Measurements from ENCODE around the gene MESD. TPM values are rescaled to one million over a fixed set of nuclear protein-coding genes. Genes with fewer than 3 reads are reported as not detected.
A peak's percentile ranks its signal among the peaks of the same experiment; 100 is the strongest.

Gene MESD
- total and polyA plus RNA-seq, 2 of the 4 experiments (the other 2 are of a cell fraction) = 10.0 to 14.0 TPM

- no peak overlapping the region for H2BK20ac ChIP-seq (ENCODE audit: low read depth, low read length)
- H3K23ac ChIP-seq (ENCODE audit: low read depth, low read length) = no peak overlapping the region
- no peak overlapping the region for H2AFZ ChIP-seq (replicated peaks; ENCODE audit: low read length, poor library complexity)
- H3K79me1 ChIP-seq (ENCODE audit: low read depth in 1 of 2, low read length in 2 of 2) = peaks cover 10 to 13% of the 10 kb centered on the region in 2 experiments
- H4K91ac ChIP-seq (ENCODE audit: insufficient read depth, low read depth, low read length) = no peak overlapping the region
- no peaks in the 10 kb centered on the region for H3K36me3 ChIP-seq (ENCODE audit: control insufficient read depth, insufficient read depth, low read length)
- H3K27ac ChIP-seq (ENCODE audit: insufficient read depth, low read length) = no peak overlapping the region
- H4K5ac ChIP-seq (ENCODE audit: low read depth, low read length) = no peak overlapping the region
- H2AK9ac ChIP-seq (replicated peaks; ENCODE audit: low read depth, low read length, poor library complexity) = no peak overlapping the region
- ChIA-PET CTCF (no interaction called here), POLR2A (ENCODE audit: unreplicated experiment) (no interaction called here)
- BruUV-seq (replicated peaks) = no TSS peak
- no peak overlapping the region for H2BK120ac ChIP-seq (ENCODE audit: low read depth, low read length)
- no peak overlapping the region for H3K56ac ChIP-seq (ENCODE audit: extremely low read depth, insufficient read depth, low read length)
- no peak overlapping the region for H2BK5ac ChIP-seq (ENCODE audit: low read depth, low read length, poor library complexity, severe bottlenecking)
- no CpG with 5 or more reads among the region's 1 CpG for whole genome bisulfite sequencing, 2 experiments (ENCODE audit: extremely low coverage in 2 of 2, insufficient read length in 1 of 2)
- H4K8ac ChIP-seq (ENCODE audit: low read depth in 2 of 2, low read length in 2 of 2) = no peak overlapping the region
- no peak overlapping the region for H3K4ac ChIP-seq (ENCODE audit: low read depth, low read length)
- no peak overlapping the region for H2AK5ac ChIP-seq (ENCODE audit: low read depth, low read length)
- ATAC-seq (ENCODE audit: low read depth) (no peak), DNase-seq (no peak)
- H3K9me1 ChIP-seq (ENCODE audit: insufficient read depth, low read length) = peaks cover 6% of the 10 kb centered on the region; the same call in 1 of the 2 replicates
- H3K27me3 ChIP-seq (ENCODE audit: control insufficient read depth, insufficient read depth, low read length) = no peaks in the 10 kb centered on the region
- intact Hi-C loops (cut with micrococcal nuclease) (no loop called here), dilution Hi-C loops (cut with HindIII; ENCODE audit: low sequenced_read_pairs, unreplicated experiment) (no loop called here), in situ Hi-C loops (cut with MboI; ENCODE audit: low sequenced_read_pairs) (loop anchor here (10.0 kb wide), 1 partner anchor 269 kb away; no protein-coding TSS in a partner anchor)
- H3K18ac ChIP-seq (ENCODE audit: low read depth, low read length) = no peak overlapping the region
- H3K4me3 ChIP-seq (ENCODE audit: insufficient read depth, low read depth, low read length) = no peak overlapping the region
- H3K14ac ChIP-seq (replicated peaks; ENCODE audit: low read depth, low read length) = no peak overlapping the region
- H4K20me1 ChIP-seq (ENCODE audit: insufficient read depth, low read length) = no peaks in the 10 kb centered on the region
- no peak overlapping the region for H3K9ac ChIP-seq (ENCODE audit: low read depth, low read length)
- H3K4me1 ChIP-seq (ENCODE audit: control insufficient read depth, insufficient read depth, low read length) = no peaks in the 10 kb centered on the region; the same call in 1 of the 2 replicates
- H3K4me2 ChIP-seq (ENCODE audit: low read depth, low read length) = no peak overlapping the region
- no peaks in the 10 kb centered on the region for H3K9me3 ChIP-seq (ENCODE audit: control insufficient read depth, insufficient read depth, low read length)
- TF ChIP-seq RAD21 (IDR thresholded peaks at IDR 0.05; ENCODE audit: low read length) (peak; percentile 22; the same call in 1 of the 2 replicates), BHLHE40 (IDR thresholded peaks at IDR 0.05; ENCODE audit: low read depth, low read length) (no peak), CTCF (conservative IDR thresholded peaks at IDR 0.05; ENCODE audit: low read depth, low read length) (peak; percentile 28; the same call in 1 of the 2 replicates), FOS (IDR thresholded peaks at IDR 0.05; ENCODE audit: low read depth, low read length) (no peak), MAZ (IDR thresholded peaks at IDR 0.05; ENCODE audit: borderline replicate concordance, low read depth, low read length) (no peak), RCOR1 (IDR thresholded peaks at IDR 0.05; ENCODE audit: insufficient replicate concordance, low read length) (no peak)
- H2BK15ac ChIP-seq (ENCODE audit: low read depth, low read length) = no peak overlapping the region
These were observed 6.6 kb upstream of the MESD start for GRCh38 chr15:80996247-80996646.

Data from IMR-90 (cell line).